ENCODE results near the gene PI3. TPM values are rescaled to one million over a fixed set of nuclear protein-coding genes. Genes with fewer than 3 reads are reported as not detected.

PI3 gene
- total and polyA plus RNA-seq, 2 experiments from 2014 or later: not detected

- TF ChIP-seq, protein P1, sequence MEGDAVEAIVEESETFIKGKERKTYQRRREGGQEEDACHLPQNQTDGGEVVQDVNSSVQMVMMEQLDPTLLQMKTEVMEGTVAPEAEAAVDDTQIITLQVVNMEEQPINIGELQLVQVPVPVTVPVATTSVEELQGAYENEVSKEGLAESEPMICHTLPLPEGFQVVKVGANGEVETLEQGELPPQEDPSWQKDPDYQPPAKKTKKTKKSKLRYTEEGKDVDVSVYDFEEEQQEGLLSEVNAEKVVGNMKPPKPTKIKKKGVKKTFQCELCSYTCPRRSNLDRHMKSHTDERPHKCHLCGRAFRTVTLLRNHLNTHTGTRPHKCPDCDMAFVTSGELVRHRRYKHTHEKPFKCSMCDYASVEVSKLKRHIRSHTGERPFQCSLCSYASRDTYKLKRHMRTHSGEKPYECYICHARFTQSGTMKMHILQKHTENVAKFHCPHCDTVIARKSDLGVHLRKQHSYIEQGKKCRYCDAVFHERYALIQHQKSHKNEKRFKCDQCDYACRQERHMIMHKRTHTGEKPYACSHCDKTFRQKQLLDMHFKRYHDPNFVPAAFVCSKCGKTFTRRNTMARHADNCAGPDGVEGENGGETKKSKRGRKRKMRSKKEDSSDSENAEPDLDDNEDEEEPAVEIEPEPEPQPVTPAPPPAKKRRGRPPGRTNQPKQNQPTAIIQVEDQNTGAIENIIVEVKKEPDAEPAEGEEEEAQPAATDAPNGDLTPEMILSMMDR (conservative IDR thresholded peaks at IDR 0.05; ENCODE audit: low read depth in 2 of 2): no peak
- TF ChIP-seq ZNF331 (CRISPR knock-in tag; IDR thresholded peaks at IDR 0.05; ENCODE audit: low read depth) (no peak), EZH2 (IDR thresholded peaks at IDR 0.05; ENCODE audit: low read depth, unreplicated experiment) (no peak)
- TF ChIP-seq, protein P2, sequence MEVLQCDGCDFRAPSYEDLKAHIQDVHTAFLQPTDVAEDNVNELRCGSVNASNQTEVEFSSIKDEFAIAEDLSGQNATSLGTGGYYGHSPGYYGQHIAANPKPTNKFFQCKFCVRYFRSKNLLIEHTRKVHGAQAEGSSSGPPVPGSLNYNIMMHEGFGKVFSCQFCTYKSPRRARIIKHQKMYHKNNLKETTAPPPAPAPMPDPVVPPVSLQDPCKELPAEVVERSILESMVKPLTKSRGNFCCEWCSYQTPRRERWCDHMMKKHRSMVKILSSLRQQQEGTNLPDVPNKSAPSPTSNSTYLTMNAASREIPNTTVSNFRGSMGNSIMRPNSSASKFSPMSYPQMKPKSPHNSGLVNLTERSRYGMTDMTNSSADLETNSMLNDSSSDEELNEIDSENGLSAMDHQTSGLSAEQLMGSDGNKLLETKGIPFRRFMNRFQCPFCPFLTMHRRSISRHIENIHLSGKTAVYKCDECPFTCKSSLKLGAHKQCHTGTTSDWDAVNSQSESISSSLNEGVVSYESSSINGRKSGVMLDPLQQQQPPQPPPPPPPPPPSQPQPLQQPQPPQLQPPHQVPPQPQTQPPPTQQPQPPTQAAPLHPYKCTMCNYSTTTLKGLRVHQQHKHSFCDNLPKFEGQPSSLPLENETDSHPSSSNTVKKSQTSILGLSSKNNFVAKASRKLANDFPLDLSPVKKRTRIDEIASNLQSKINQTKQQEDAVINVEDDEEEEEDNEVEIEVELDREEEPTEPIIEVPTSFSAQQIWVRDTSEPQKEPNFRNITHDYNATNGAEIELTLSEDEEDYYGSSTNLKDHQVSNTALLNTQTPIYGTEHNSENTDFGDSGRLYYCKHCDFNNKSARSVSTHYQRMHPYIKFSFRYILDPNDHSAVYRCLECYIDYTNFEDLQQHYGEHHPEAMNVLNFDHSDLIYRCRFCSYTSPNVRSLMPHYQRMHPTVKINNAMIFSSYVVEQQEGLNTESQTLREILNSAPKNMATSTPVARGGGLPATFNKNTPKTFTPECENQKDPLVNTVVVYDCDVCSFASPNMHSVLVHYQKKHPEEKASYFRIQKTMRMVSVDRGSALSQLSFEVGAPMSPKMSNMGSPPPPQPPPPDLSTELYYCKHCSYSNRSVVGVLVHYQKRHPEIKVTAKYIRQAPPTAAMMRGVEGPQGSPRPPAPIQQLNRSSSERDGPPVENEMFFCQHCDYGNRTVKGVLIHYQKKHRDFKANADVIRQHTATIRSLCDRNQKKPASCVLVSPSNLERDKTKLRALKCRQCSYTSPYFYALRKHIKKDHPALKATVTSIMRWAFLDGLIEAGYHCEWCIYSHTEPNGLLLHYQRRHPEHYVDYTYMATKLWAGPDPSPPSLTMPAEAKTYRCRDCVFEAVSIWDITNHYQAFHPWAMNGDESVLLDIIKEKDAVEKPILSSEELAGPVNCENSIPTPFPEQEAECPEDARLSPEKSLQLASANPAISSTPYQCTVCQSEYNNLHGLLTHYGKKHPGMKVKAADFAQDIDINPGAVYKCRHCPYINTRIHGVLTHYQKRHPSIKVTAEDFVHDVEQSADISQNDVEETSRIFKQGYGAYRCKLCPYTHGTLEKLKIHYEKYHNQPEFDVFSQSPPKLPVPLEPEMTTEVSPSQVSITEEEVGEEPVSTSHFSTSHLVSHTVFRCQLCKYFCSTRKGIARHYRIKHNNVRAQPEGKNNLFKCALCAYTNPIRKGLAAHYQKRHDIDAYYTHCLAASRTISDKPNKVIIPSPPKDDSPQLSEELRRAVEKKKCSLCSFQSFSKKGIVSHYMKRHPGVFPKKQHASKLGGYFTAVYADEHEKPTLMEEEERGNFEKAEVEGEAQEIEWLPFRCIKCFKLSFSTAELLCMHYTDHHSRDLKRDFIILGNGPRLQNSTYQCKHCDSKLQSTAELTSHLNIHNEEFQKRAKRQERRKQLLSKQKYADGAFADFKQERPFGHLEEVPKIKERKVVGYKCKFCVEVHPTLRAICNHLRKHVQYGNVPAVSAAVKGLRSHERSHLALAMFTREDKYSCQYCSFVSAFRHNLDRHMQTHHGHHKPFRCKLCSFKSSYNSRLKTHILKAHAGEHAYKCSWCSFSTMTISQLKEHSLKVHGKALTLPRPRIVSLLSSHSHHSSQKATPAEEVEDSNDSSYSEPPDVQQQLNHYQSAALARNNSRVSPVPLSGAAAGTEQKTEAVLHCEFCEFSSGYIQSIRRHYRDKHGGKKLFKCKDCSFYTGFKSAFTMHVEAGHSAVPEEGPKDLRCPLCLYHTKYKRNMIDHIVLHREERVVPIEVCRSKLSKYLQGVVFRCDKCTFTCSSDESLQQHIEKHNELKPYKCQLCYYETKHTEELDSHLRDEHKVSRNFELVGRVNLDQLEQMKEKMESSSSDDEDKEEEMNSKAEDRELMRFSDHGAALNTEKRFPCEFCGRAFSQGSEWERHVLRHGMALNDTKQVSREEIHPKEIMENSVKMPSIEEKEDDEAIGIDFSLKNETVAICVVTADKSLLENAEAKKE (CRISPR knock-in tag; IDR thresholded peaks at IDR 0.05): no peak
These were observed 2.0 kb downstream of the PI3 start (continued) for GRCh38 chr20:45176526-45177267.

DNA sequence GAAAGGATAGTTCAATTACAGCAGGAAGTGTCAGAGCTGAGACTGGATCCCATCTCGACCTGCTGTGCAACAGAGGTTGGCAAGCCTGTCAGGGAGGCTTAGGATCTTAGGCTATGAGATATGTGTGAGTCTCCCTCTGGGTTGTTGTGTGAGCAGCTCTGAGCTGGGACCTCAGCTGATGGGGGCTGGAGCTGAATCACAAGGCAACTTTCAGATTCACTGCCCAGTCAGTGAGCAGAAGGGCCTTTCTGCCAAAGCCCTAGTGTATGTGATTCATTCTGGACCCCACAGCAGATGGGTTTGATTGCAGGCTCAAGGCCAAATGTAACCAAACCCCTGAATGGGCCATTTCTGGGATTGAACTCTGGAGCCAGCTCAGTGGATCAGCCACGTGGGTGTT, 4.5 kb downstream of the PI3 start:
- H3K27ac Mint-ChIP-seq: no peak overlapping the region
- Histone ChIP-seq H3F3A (replicated peaks; ENCODE audit: low read depth) (no peaks in the 10 kb centered on the region), H4K20me1 (replicated peaks; ENCODE audit: insufficient read depth) (no peaks in the 10 kb centered on the region), H3K4me1 (ENCODE audit: insufficient read depth) (no peaks in the 10 kb centered on the region), H3K9me2 (ENCODE audit: insufficient read depth) (peaks cover 6% of the 10 kb centered on the region; the same call in 1 of the 2 replicates), H2AFZ (0 out of 2 replicates have a peak overlapping the region, but pooled peaks have one; percentile 47), H3K4me2 (no peak overlapping the region), H3K27me3 (ENCODE audit: insufficient read depth) (no peaks in the 10 kb centered on the region), H3K36me3 (ENCODE audit: insufficient read depth) (no peaks in the 10 kb centered on the region), H3K4me3 (no peak overlapping the region), H3K27ac (ENCODE audit: low read depth) (no peak overlapping the region), H3K79me2 (replicated peaks; ENCODE audit: insufficient read depth) (no peaks in the 10 kb centered on the region)
- H3K9me3 Mint-ChIP-seq: no peaks in the 10 kb centered on the region; the same call in 2 of the 3 replicates
- no peak overlapping the region for H3K4me3 Mint-ChIP-seq
- no peak for ATAC-seq
- DNase-seq (ENCODE audit: low spot score): no peak
- H3K36me3 Mint-ChIP-seq (ENCODE audit: low read depth): no peaks in the 10 kb centered on the region
- 0 out of 3 replicates have a peak, but pooled peaks cover 2% of the 10 kb centered on the region for H3K4me1 Mint-ChIP-seq
- no peaks in the 10 kb centered on the region for H3K27me3 Mint-ChIP-seq (ENCODE audit: insufficient read depth, low read depth, poor library complexity)
- TF ChIP-seq, protein P2 (CRISPR knock-in tag; IDR thresholded peaks at IDR 0.05): no peak
- TF ChIP-seq STAT1 (IDR thresholded peaks at IDR 0.05; ENCODE audit: unreplicated experiment): no peak
- TF ChIP-seq EZH2 (IDR thresholded peaks at IDR 0.05; ENCODE audit: low read depth, unreplicated experiment): no peak
- TF ChIP-seq POLR2AphosphoS5 (IDR thresholded peaks at IDR 0.05; ENCODE audit: low read depth): no peak

Data from GM23338 (cell line).